HL-60/S4 (cell line): ENCODE results near the gene CYTIP.
"Not testable (repeated sequence)": the region's sequence is repeated elsewhere in the genome, so short reads cannot be mapped to it uniquely, and the experiment has no call there.

ENCODE experiments used
- in situ Hi-C: fragments of 300-500 bp; cut with MboI; formaldehyde crosslinking; loops from 2 replicates; pipeline ENCODE4 v1.14.3; 2022; ENCODE audit warnings: low sequenced_read_pairs

The CYTIP gene

DNA sequence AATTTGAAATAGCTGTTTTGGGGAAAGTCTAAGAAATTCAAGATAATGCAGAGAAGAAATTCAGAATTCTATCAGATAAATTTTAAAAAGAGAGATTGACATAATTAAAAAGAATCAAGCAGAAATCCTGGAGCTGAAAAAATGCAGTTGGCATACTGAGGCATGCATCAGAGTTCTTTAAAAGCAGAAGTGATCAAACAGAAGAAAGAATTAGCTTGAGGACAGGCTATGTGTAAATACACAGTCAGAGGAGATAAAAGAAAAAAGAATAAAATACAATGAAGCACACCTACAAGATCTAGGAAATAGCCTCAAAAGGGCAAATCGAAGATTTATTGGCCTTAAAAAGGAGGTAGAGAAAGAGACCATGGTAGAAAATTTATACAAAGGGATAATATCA, 57.1 kb downstream of the CYTIP start:
- in situ Hi-C loops: no loop called here

DNA sequence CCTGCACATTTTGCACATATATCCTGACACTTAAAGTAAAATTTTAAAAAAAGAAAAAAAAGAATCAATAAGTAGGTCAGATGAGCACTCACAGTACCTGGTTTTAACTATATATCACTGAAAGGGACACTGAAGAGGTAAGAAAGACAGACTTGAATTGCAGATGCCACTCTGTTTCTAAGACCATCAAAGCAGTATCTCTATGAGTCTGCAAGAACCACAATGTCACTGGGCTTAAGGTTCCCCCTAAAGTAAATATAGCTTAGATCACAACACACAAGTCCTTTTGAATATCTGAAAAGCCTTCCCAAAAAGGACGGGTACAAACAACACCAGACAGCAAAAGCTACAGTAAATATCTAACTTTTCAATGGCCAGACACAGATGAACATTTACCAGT, 57.6 kb downstream of the CYTIP start:
- in situ Hi-C loops: no loop called here

- in situ Hi-C loops: no loop called here
These were observed 66.0 kb downstream of the CYTIP start for GRCh38 chr2:157377861-157378260.

DNA sequence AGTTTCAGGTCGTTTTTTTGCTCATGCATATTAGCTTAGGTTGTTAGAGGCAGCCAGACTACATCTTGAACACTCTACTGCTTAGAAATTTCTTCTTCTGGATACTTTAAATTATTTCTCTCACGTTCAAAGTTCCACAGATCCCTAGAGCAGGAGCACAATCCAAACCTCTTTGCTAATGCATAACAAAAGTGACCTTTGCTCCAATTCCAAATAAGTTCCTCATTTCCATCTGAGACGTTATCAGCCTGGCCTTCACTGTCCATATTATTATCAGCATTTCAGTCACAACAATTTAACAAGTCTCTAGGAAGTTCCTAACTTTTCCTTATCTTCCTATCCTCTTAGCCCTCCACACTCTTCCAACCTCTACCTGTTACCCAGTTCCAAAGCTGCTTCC, 67.8 kb downstream of the CYTIP start:
- in situ Hi-C loops: no loop called here

GRCh38 chr2:157375384-157375783, 68.5 kb downstream of the CYTIP start:
- in situ Hi-C loops: no loop called here

DNA sequence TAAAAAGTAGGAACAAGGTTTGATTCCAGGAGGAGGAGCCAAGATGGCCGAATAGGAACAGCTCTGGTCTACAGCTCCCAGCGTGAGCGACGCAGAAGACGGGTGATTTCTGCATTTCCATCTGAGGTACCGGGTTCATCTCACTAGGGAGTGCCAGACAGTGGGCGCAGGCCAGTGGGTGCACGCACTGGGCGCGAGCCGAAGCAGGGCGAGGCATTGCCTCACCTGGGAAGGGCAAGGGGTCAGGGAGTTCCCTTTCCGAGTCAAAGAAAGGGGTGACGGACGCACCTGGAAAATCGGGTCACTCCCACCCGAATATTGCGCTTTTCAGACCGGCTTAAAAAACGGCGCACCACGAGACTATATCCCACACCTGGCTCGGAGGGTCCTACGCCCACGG, 75.4 kb downstream of the CYTIP start:
- in situ Hi-C loops: not testable (repeated sequence)

GRCh38 chr2:157367704-157368103, 76.2 kb downstream of the CYTIP start:
- in situ Hi-C loops: no loop called here
